ENCODE data around the gene TMEM41B. TPM values are rescaled to one million over a fixed set of nuclear protein-coding genes. Genes with fewer than 3 reads are reported as not detected.
A peak's percentile ranks its signal among the peaks of the same experiment; 100 is the strongest.

Gene TMEM41B
- polyA plus RNA-seq, 1 donor (not counting 4 experiments of a cell fraction or from before 2014, with no cell fraction given) = 69.3 TPM

DNA sequence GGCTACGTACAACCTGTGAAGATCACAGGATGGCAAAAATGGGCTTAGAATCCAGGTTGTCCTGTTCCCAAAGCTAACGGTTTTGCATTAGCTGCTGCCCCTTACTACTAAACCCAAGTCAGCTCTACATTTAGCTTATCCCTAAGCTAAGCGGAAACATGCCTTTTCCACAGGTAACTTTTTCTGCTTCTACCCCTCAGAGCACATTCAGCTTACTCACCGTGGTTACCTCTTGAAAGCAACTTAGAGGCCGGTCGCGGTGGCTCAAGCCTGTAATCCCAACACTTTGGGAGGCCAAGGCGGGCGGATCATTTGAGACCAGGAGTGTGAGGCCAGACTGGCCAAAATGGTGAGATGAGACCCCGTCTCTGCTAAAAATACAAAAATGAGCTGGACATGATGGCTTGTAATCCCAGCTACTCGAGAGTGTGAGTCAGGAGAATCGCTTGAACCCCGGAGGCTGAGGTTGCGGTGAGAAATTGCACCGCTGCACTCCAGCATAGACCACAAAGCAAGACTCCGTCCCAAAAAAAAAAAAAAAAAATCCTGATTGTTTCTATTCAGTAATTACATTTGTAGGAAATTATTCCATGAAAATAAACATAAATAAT, 790 bp upstream of the TMEM41B start:
- FAIRE-seq = no peak
- H2AFZ ChIP-seq (ENCODE audit: control insufficient read depth, low read length) = peak overlapping the region; percentile 98
- dilution Hi-C loops (cut with MboI; ENCODE audit: extremely low pct_ligation_motif_present, low sequenced_read_pairs) = no loop called here
- H3K4me3 ChIP-seq (ENCODE audit: control insufficient read depth in 2 of 3, extremely low read depth in 1 of 3, insufficient read depth in 2 of 3, low read depth in 1 of 3, low read length in 3 of 3) = peak overlapping the region; percentile 2 to 85 (median 12)
- no peaks in the 10 kb centered on the region for H3K9me3 ChIP-seq (ENCODE audit: control insufficient read depth, low read depth, low read length)
- H3K79me2 ChIP-seq (ENCODE audit: control insufficient read depth, insufficient read depth, low read length) = peaks cover 42% of the 10 kb centered on the region
- TF ChIP-seq CTCF (optimal IDR thresholded peaks at IDR 0.05 in 1 of 3, IDR thresholded peaks at IDR 0.05 in 1 of 3, conservative IDR thresholded peaks at IDR 0.05 in 1 of 3; ENCODE audit: extremely low read depth in 1 of 3, insufficient read depth in 2 of 3, low read length in 3 of 3) (no peak), EZH2 (IDR thresholded peaks at IDR 0.05; ENCODE audit: low read length) (no peak)
- peak overlapping the region; percentile 95 for H3K27ac ChIP-seq (ENCODE audit: control insufficient read depth, insufficient read depth, low read length)
- no peaks in the 10 kb centered on the region for H3K27me3 ChIP-seq (ENCODE audit: control insufficient read depth, extremely low read depth, insufficient read depth, low read length)
- peaks cover 17% of the 10 kb centered on the region for H3K4me1 ChIP-seq (ENCODE audit: control insufficient read depth, extremely low read depth, insufficient read depth, low read length)
- H3K4me2 ChIP-seq (ENCODE audit: control insufficient read depth, extremely low read depth, insufficient read depth, low read depth, low read length) = peak overlapping the region; percentile 100
- peak overlapping the region; percentile 80 for H3K9ac ChIP-seq (ENCODE audit: control insufficient read depth, extremely low read depth, insufficient read depth, low read length)
- H4K20me1 ChIP-seq (ENCODE audit: control insufficient read depth, extremely low read depth, insufficient read depth, low read length) = no peaks in the 10 kb centered on the region
- DNase-seq (ENCODE audit: low read depth, low spot score) = no peak
- peaks cover 2% of the 10 kb centered on the region for H3K9me1 ChIP-seq (ENCODE audit: control insufficient read depth, extremely low read depth, insufficient read depth, low read length)
- peaks cover 0 to 7% of the 10 kb centered on the region in 2 experiments for H3K36me3 ChIP-seq (ENCODE audit: control insufficient read depth in 2 of 2, extremely low read depth in 1 of 2, insufficient read depth in 2 of 2, low read length in 2 of 2)

GRCh38 chr11:9313648-9314290, 624 bp downstream of the TMEM41B start:
- no peak for TF ChIP-seq CTCF (optimal IDR thresholded peaks at IDR 0.05 in 1 of 3, IDR thresholded peaks at IDR 0.05 in 1 of 3, conservative IDR thresholded peaks at IDR 0.05 in 1 of 3; ENCODE audit: extremely low read depth in 1 of 3, insufficient read depth in 2 of 3, low read length in 3 of 3)
- TF ChIP-seq EZH2 (IDR thresholded peaks at IDR 0.05; ENCODE audit: low read length) = no peak
- no peak for FAIRE-seq
- dilution Hi-C loops (cut with MboI; ENCODE audit: extremely low pct_ligation_motif_present, low sequenced_read_pairs) = no loop called here
- H3K9me3 ChIP-seq (ENCODE audit: control insufficient read depth, low read depth, low read length) = no peaks in the 10 kb centered on the region
- peaks cover 17% of the 10 kb centered on the region for H3K4me1 ChIP-seq (ENCODE audit: control insufficient read depth, extremely low read depth, insufficient read depth, low read length)
- peak overlapping the region; percentile 82 for H3K4me2 ChIP-seq (ENCODE audit: control insufficient read depth, extremely low read depth, insufficient read depth, low read depth, low read length)
- H2AFZ ChIP-seq (ENCODE audit: control insufficient read depth, low read length) = peak overlapping the region; percentile 79
- H3K9me1 ChIP-seq (ENCODE audit: control insufficient read depth, extremely low read depth, insufficient read depth, low read length) = peaks cover 2% of the 10 kb centered on the region
- no peaks in the 10 kb centered on the region for H4K20me1 ChIP-seq (ENCODE audit: control insufficient read depth, extremely low read depth, insufficient read depth, low read length)
- H3K27ac ChIP-seq (ENCODE audit: control insufficient read depth, insufficient read depth, low read length) = peak overlapping the region; percentile 81
- H3K27me3 ChIP-seq (ENCODE audit: control insufficient read depth, extremely low read depth, insufficient read depth, low read length) = no peaks in the 10 kb centered on the region
- DNase-seq (ENCODE audit: low read depth, low spot score) = no peak
- H3K36me3 ChIP-seq (ENCODE audit: control insufficient read depth in 2 of 2, extremely low read depth in 1 of 2, insufficient read depth in 2 of 2, low read length in 2 of 2) = peaks cover 0 to 7% of the 10 kb centered on the region in 2 experiments
- peaks cover 53% of the 10 kb centered on the region for H3K79me2 ChIP-seq (ENCODE audit: control insufficient read depth, insufficient read depth, low read length)
- H3K4me3 ChIP-seq (ENCODE audit: control insufficient read depth in 2 of 3, extremely low read depth in 1 of 3, insufficient read depth in 2 of 3, low read depth in 1 of 3, low read length in 3 of 3) = peak overlapping the region; percentile 66 to 96 (median 88)
- H3K9ac ChIP-seq (ENCODE audit: control insufficient read depth, extremely low read depth, insufficient read depth, low read length) = peak overlapping the region; percentile 89

Data from keratinocyte (primary cell).